ENCODE data around the gene UNC50.

DNA sequence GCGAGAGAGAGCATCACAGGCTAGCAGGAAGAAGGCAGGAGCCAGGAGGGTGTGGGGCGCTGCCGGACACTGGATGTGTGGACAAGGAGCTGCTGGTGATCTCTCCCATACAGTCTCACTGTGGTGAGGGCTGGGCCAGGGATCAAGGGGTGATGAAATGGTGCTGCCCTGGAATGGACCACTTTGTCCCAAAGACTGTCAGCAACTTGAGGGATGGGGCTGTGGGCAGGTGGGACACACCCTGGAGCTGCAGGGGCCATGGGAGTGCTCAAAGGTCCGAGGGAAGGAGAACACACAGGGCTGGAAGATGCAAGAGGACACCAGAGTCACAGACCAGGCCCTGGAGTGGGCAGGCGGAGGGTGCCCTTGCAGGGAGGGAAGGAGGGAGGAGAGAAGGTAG is 38.0 kb upstream of the UNC50 start:
- TF ChIP-seq EZH2 (IDR thresholded peaks at IDR 0.05; ENCODE audit: borderline replicate concordance, low read length) = no peak
- TF ChIP-seq, protein P1, sequence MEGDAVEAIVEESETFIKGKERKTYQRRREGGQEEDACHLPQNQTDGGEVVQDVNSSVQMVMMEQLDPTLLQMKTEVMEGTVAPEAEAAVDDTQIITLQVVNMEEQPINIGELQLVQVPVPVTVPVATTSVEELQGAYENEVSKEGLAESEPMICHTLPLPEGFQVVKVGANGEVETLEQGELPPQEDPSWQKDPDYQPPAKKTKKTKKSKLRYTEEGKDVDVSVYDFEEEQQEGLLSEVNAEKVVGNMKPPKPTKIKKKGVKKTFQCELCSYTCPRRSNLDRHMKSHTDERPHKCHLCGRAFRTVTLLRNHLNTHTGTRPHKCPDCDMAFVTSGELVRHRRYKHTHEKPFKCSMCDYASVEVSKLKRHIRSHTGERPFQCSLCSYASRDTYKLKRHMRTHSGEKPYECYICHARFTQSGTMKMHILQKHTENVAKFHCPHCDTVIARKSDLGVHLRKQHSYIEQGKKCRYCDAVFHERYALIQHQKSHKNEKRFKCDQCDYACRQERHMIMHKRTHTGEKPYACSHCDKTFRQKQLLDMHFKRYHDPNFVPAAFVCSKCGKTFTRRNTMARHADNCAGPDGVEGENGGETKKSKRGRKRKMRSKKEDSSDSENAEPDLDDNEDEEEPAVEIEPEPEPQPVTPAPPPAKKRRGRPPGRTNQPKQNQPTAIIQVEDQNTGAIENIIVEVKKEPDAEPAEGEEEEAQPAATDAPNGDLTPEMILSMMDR (conservative IDR thresholded peaks at IDR 0.05 in 1 of 2, IDR thresholded peaks at IDR 0.05 in 1 of 2; ENCODE audit: extremely low read depth in 1 of 2, insufficient read depth in 1 of 2, low read depth in 1 of 2, low read length in 2 of 2) = no peak

Data from mammary epithelial cell (primary cell).